GM13976 (cell line): Measurements from ENCODE around the gene MICALL2.

ENCODE experiments used
- DNase-seq: peaks from one replicate; pipeline ENCODE4 v3.0.0; 2012; ENCODE audit warnings: low spot score
- in situ Hi-C: fragments of 300-500 bp; cut with MboI; formaldehyde crosslinking; loops from one replicate; pipeline ENCODE4 v1.12.0; 2022; ENCODE audit warnings: low sequenced_read_pairs, mixed read lengths, inconsistent platforms; ENCODE audit not compliant: unreplicated experiment
- TF ChIP-seq, protein P1 (sequence below): IDR thresholded peaks from 2 replicates; pipeline ENCODE4 v1.5.1; 2012; ENCODE audit warnings: borderline replicate concordance, mild to moderate bottlenecking; ENCODE audit not compliant: insufficient read depth; ENCODE audit errors: extremely low read depth, missing control alignments, control extremely low read depth

The MICALL2 gene

GRCh38 chr7:1450431-1450830 is 8.8 kb downstream of the MICALL2 start:
- TF ChIP-seq, protein P1, sequence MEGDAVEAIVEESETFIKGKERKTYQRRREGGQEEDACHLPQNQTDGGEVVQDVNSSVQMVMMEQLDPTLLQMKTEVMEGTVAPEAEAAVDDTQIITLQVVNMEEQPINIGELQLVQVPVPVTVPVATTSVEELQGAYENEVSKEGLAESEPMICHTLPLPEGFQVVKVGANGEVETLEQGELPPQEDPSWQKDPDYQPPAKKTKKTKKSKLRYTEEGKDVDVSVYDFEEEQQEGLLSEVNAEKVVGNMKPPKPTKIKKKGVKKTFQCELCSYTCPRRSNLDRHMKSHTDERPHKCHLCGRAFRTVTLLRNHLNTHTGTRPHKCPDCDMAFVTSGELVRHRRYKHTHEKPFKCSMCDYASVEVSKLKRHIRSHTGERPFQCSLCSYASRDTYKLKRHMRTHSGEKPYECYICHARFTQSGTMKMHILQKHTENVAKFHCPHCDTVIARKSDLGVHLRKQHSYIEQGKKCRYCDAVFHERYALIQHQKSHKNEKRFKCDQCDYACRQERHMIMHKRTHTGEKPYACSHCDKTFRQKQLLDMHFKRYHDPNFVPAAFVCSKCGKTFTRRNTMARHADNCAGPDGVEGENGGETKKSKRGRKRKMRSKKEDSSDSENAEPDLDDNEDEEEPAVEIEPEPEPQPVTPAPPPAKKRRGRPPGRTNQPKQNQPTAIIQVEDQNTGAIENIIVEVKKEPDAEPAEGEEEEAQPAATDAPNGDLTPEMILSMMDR: no peak
- in situ Hi-C loops: no loop called here
- DNase-seq: no peak

DNA sequence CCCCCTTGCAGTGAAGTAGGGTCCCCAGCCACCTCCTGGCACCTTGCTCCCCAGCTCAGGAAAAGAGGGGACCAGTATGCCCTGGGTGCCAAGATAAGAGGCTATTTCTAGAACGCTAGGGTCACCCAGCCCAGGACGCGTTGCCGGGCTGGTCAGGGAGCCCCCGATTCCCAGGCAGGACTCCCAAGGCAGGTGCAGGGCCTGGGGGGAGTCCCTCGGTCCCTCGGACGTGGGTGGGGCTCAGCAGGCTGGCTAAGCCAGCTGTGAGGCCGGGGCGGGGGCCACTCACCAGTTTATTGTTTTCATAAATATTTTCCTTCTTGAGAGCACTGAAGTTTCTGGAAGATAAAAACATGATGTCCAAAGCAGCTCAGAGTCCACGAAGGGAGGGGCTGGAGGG is 9.3 kb downstream of the MICALL2 start:
- DNase-seq: no peak
- in situ Hi-C loops: no loop called here
- TF ChIP-seq, protein P1: no peak

DNA sequence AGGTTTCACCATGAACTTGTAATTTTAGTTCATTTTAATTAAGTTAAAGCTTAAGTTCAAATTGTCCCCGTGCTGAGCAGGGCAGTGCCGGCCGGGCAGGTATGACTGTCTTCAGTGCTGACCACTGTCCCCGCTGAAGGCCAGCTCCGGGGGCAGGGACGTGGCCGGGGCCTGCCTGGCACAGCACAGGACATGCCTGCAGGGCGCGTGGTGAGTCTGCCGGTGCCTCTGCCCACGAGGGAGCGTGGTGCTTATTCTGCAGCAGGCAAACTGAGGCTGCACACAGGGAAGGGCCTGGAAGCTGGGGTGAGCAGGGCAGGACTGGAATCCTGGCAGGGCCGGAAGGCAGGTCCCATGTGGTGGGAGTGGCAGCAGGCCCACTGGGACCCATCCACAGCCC is 9.8 kb downstream of the MICALL2 start:
- in situ Hi-C loops: no loop called here
- TF ChIP-seq, protein P1: no peak
- no peak for DNase-seq

GRCh38 chr7:1448958-1449357 is 10.3 kb downstream of the MICALL2 start:
- DNase-seq: no peak
- in situ Hi-C loops: no loop called here
- TF ChIP-seq, protein P1: no peak

DNA sequence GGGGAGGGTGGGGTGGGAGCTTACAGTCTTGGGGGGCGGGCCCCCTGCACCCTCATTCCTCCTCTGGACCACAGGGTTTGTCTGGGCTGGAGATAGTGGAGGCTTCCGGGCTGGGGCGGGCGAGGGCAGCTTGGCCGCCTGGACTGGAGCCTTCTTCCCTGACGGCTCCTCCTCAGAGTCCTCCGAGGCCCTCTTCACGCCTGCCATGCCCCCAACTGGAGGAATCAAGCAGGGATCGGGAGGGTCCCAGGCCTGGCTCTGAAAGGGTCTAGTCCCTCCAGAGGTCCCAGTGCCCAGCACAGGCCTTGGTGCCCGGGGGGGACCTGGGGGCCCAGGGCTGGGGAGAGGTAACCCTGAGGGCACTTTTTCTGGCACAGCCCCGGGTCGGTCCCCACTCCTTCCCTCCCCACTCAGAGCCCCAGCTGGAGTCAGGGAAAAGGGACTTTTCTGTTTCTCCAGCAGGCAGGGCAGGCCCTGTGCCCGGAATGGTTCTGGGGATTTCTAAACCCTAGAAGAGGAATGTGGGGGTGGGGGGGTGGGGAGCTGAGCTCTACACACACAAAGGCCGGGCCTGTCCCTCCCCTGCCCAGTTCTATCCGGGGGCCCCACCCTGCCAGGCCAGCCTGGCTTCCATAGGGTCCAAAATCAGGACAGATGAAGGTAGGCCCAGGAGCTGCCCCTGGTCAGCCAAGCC is 11.6 kb downstream of the MICALL2 start:
- TF ChIP-seq, protein P1: no peak

DNA sequence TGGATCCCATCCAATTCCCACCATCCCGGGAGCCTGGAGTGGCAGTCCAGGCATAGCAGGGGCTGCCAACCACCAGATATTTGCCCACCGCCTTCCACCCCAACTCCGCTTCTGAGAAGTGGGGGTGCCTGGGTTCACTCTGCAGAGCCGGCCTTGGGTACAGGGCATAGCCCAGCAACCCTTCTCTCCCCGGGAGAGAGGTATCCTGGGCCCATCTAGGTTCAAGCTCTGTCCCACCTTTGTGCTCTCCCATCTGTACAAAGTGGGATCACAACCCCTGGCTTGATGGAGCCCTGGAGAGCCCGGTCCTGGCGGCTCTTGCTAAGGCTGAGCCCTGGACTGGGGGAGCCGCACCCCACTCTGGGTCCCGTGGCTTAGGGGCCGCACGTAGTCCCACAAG is 12.2 kb downstream of the MICALL2 start:
- TF ChIP-seq, protein P1: no peak
- in situ Hi-C loops: no loop called here
- no peak for DNase-seq

More for the DNA sequence above, 11.6 kb downstream of the MICALL2 start:
- DNase-seq: no peak
- in situ Hi-C loops: no loop called here
